Measurements from ENCODE around the gene TYW3.

Gene TYW3

GRCh38 chr1:74732960-74733603 is at the start of gene TYW3, which contains the start of gene CRYZ:
TYW3 (plus strand) TSS chr1:74733152; CDS start chr1:74733245, 93 bp downstream.
CRYZ (minus strand) TSS chr1:74733050; CDS start chr1:74724821, 8,229 bp downstream.
- peak; percentile 94 for DNase-seq (ENCODE audit: low spot score)

GRCh38 chr1:74683656-74684055 is 49.3 kb upstream of the TYW3 start:
- no peak for DNase-seq (ENCODE audit: low spot score)

- DNase-seq (ENCODE audit: low spot score): no peak
Measured at GRCh38 chr1:74684301-74684700, 48.7 kb upstream of the TYW3 start.

GRCh38 chr1:74686928-74687327 is 46.0 kb upstream of the TYW3 start:
- DNase-seq (ENCODE audit: low spot score): no peak

- DNase-seq (ENCODE audit: low spot score): peak; percentile 81
Measured at GRCh38 chr1:74689621-74690363, 43.2 kb upstream of the TYW3 start.

GRCh38 chr1:74690364-74690696 is 42.6 kb upstream of the TYW3 start:
- no peak for DNase-seq (ENCODE audit: low spot score)

- DNase-seq (ENCODE audit: low spot score): no peak
Measured at GRCh38 chr1:74690909-74691308, 42.0 kb upstream of the TYW3 start.

- no peak for DNase-seq (ENCODE audit: low spot score)
Measured at GRCh38 chr1:74693473-74693872, 39.5 kb upstream of the TYW3 start.

- no peak for DNase-seq (ENCODE audit: low spot score)
Measured at GRCh38 chr1:74697832-74698231, 35.1 kb upstream of the TYW3 start.

- no peak for DNase-seq (ENCODE audit: low spot score)
Measured at GRCh38 chr1:74699331-74699730, 33.6 kb upstream of the TYW3 start.

- no peak for DNase-seq (ENCODE audit: low spot score)
Measured at GRCh38 chr1:74703386-74704182, 29.4 kb upstream of the TYW3 start.

- DNase-seq (ENCODE audit: low spot score): no peak
Measured at GRCh38 chr1:74712881-74713280, 20.1 kb upstream of the TYW3 start.

- DNase-seq (ENCODE audit: low spot score): no peak
Measured at GRCh38 chr1:74713849-74714248, 19.1 kb upstream of the TYW3 start.

GRCh38 chr1:74714429-74715235 is 18.3 kb upstream of the TYW3 start:
- no peak for DNase-seq (ENCODE audit: low spot score)

- DNase-seq (ENCODE audit: low spot score): no peak
Measured at GRCh38 chr1:74715236-74715502, 17.8 kb upstream of the TYW3 start.

- DNase-seq (ENCODE audit: low spot score): no peak
Measured at GRCh38 chr1:74715806-74716205, 17.1 kb upstream of the TYW3 start.

GRCh38 chr1:74716822-74717221 is 16.1 kb upstream of the TYW3 start:
- no peak for DNase-seq (ENCODE audit: low spot score)

GRCh38 chr1:74717626-74718025 is 15.3 kb upstream of the TYW3 start:
- DNase-seq (ENCODE audit: low spot score): no peak

- DNase-seq (ENCODE audit: low spot score): no peak
Measured at GRCh38 chr1:74726063-74726462, 6.9 kb upstream of the TYW3 start.

GRCh38 chr1:74728736-74729135 is 4.2 kb upstream of the TYW3 start:
- no peak for DNase-seq (ENCODE audit: low spot score)

GRCh38 chr1:74729741-74730478 is 3.0 kb upstream of the TYW3 start:
- DNase-seq (ENCODE audit: low spot score): no peak
